Gastrocnemius medialis (tissue), 4 donors: ENCODE data around the gene TIPARP. TPM values are rescaled to one million over a fixed set of nuclear protein-coding genes. Genes with fewer than 3 reads are reported as not detected.
"Not testable (repeated sequence)": the region's sequence is repeated elsewhere in the genome, so short reads cannot be mapped to it uniquely, and the experiment has no call there.

ENCODE experiments used
- ATAC-seq, 2 donors: fragments of 150-250 bp; one replicate each; pipeline ENCODE4 v1.9.1; 2016
- DNase-seq, 2 donors: peaks; one replicate each; pipeline ENCODE4 v3.0.0-alpha.2; 2019
- H3K27ac ChIP-seq, 4 donors: fragments of 200-600 bp; sonication (generic); 1 replicate in 1 of 4; 2 replicates in 3 of 4; pipeline ENCODE4 v1.5.1; 2016 to 2018; ENCODE audit warnings: mild to moderate bottlenecking in 2 of 4, moderate library complexity in 1 of 4
- H3K27me3 ChIP-seq, 3 donors: fragments of 200-600 bp; sonication (generic) in 2 of 3; 1 replicate in 1 of 3; 2 replicates in 2 of 3; pipeline versions ENCODE4 v1.5.1 to v1.6.0; 2016 to 2019; ENCODE audit warnings: mild to moderate bottlenecking in 1 of 3, moderate library complexity in 1 of 3
- H3K36me3 ChIP-seq, 2 donors: fragments of 200-600 bp; sonication (generic) in 1 of 2; one replicate each; pipeline ENCODE4 v1.5.1; 2017 to 2018
- H3K4me1 ChIP-seq, 2 donors: fragments of 200-600 bp; sonication (generic) in 1 of 2; one replicate each; pipeline ENCODE4 v1.5.1; 2016 to 2017; ENCODE audit warnings: mild to moderate bottlenecking in 2 of 2
- H3K4me3 ChIP-seq, 4 donors: fragments of 200-600 bp; sonication (generic) in 3 of 4; 1 replicate in 1 of 4; 2 replicates in 3 of 4; pipeline ENCODE4 v1.5.1; 2016 to 2019; ENCODE audit warnings: mild to moderate bottlenecking in 2 of 4
- H3K9me3 ChIP-seq, 3 donors: fragments of 200-600 bp; sonication (generic) in 2 of 3; 1 replicate in 1 of 3; 2 replicates in 2 of 3; pipeline ENCODE4 v1.5.1; 2016 to 2019
- POLR2A ChIP-seq, 2 donors: fragments of 450-650 bp; IDR thresholded peaks; one replicate each; pipeline ENCODE4 v1.6.1; 2017; ENCODE audit warnings: antibody characterized with exemption in 2 of 2, mild to moderate bottlenecking in 2 of 2, moderate library complexity in 2 of 2
- in situ Hi-C, 4 donors: fragments of 200-750 bp; cut with MboI; loops; one replicate each; pipeline versions ENCODE4 v1.15.0 to v1.8.0; 2017; ENCODE audit warnings: low sequenced_read_pairs in 4 of 4
- intact Hi-C: fragments of 100-400 bp; cut with DNase I; formaldehyde crosslinking; loops from one replicate; pipeline ENCODE4 v1.15.1; 2023; ENCODE audit warnings: low total_unique reads
- total RNA-seq, 4 donors: library from RNA; depleted of rRNA; stranded (reverse); fragments of >200 nt; gene quantifications; one replicate each; pipeline versions ENCODE4 v1.1.0 to v1.2.3, GENCODE V29; 2016
- TF ChIP-seq, protein P1 (sequence below), 5 experiments: fragments of 450-650 bp in 3 of 5; fragments of 200-600 bp in 2 of 5; sonication (generic) in 2 of 5; IDR thresholded peaks in 4 of 5; conservative IDR thresholded peaks in 1 of 5; 1 replicate in 4 of 5; 2 replicates in 1 of 5; pipeline ENCODE4 v1.5.1; 2016 to 2019; ENCODE audit warnings: antibody characterized with exemption in 5 of 5, mild to moderate bottlenecking in 3 of 5, moderate library complexity in 3 of 5

The TIPARP gene
- total RNA-seq, 4 donors from 2014 or later = 16.0 to 50.2 (median 31.7) TPM

DNA sequence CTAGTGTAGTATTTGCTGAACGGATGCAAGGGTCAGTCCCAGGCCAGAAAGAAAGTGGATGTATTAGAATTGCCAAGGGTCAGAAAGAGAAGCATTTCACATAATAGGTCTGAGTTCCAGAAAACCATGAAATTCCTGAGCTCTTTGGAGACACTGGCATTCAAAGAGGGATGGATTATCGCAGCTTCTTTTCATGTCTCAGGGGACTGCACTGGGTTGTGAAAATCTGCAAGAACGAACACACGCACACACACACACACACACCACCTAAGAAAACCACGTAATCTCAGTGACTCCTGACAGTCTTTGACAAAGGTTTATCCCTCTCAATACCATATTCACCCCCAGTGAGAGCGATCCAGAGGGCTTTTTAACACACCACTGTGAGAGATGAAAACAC lies 57.9 kb downstream of the TIPARP start:
- Histone ChIP-seq H3K9me3 (no peaks in the 10 kb centered on the region), H3K4me3 (no peak overlapping the region), H3K4me1 (no peaks in the 10 kb centered on the region), H3K27ac (no peak overlapping the region), H3K36me3 (no peaks in the 10 kb centered on the region), H3K27me3 (no peaks in the 10 kb centered on the region)
- intact Hi-C loops (no loop called here), in situ Hi-C loops (no loop called here)
- TF ChIP-seq, protein P1, sequence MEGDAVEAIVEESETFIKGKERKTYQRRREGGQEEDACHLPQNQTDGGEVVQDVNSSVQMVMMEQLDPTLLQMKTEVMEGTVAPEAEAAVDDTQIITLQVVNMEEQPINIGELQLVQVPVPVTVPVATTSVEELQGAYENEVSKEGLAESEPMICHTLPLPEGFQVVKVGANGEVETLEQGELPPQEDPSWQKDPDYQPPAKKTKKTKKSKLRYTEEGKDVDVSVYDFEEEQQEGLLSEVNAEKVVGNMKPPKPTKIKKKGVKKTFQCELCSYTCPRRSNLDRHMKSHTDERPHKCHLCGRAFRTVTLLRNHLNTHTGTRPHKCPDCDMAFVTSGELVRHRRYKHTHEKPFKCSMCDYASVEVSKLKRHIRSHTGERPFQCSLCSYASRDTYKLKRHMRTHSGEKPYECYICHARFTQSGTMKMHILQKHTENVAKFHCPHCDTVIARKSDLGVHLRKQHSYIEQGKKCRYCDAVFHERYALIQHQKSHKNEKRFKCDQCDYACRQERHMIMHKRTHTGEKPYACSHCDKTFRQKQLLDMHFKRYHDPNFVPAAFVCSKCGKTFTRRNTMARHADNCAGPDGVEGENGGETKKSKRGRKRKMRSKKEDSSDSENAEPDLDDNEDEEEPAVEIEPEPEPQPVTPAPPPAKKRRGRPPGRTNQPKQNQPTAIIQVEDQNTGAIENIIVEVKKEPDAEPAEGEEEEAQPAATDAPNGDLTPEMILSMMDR (IDR thresholded peaks at IDR 0.05 in 4 of 5, conservative IDR thresholded peaks at IDR 0.05 in 1 of 5) = no peak
- no peak for TF ChIP-seq POLR2A (IDR thresholded peaks at IDR 0.05)
- DNase-seq (no peak), ATAC-seq (no peak)

DNA sequence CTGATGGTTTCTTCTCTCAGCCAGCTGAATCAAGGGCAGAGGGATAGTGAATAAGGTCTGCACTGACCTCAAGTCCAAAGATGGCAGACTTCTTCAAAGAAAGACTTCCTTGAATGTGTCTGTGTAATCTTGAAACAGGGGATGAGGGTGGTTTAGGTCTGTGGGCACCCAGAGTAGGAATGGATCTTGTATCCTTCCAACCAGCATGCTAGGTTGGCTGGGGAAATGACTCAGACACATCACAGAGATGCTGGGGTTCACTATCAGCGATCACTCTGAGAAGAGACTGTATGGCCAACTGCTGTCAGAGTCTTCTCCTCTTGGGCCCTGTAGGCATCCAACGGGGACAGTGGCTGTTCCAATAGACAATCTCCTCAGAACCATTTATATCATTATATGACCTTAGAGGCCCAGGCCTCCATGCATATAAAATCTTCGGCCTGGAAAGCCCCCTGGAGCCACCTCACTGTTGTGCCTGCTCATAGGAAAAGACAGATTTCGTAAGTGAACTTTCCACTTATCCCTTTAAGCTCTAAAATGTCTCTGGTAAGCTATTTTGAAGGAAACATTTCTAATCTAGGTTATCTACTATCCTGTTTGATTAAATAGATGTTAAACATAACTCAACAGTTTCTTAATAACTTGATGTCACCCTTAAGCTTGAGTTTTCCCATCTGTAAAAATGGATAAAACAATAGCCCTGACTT lies 58.5 kb downstream of the TIPARP start:
- in situ Hi-C loops = no loop called here

DNA sequence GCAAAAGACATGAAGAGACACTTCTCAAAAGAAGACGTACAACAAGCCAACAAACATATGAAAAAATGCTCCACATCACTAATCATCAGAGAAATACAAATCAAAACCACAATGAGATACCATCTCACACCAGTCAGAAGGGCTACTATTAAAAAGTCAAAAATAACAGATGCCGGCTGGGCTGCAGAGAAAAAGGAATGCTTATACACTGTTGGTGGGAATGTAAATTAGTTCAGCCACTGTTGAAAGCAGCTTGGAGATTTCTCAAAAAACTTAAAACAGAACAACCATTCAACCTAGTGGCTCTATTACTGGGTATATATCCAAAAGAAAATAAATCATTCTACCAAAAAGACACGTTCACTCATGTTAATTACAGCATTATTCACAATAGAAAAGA lies 60.3 kb downstream of the TIPARP start:
- intact Hi-C loops, ATAC-seq: not testable (repeated sequence)

More for the DNA sequence above, 58.5 kb downstream of the TIPARP start:
- Histone ChIP-seq H3K27me3 (no peaks in the 10 kb centered on the region), H3K4me1 (no peaks in the 10 kb centered on the region), H3K4me3 (no peak overlapping the region), H3K9me3 (no peaks in the 10 kb centered on the region), H3K27ac (no peak overlapping the region), H3K36me3 (no peaks in the 10 kb centered on the region)
- TF ChIP-seq POLR2A (IDR thresholded peaks at IDR 0.05) = no peak
- TF ChIP-seq, protein P1 (IDR thresholded peaks at IDR 0.05 in 4 of 5, conservative IDR thresholded peaks at IDR 0.05 in 1 of 5) = no peak
- intact Hi-C loops = no loop called here
- DNase-seq (no peak), ATAC-seq (no peak)

DNA sequence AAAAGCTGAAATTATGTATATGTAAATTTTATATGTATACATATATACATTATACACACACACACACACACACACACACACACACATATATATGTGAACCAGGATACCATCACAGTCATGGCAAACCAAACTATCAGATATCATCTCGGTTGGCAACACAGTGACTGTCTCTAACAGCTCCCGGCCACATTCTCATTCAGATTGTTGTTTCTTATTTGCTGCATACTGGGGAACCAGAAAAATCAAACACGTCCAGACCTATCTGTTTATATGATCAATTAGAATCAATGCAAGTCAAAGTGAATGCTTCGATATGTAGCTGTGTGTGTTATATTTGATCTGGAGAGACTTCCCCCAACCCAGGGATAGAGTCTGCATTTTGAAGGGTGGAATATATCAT lies 61.1 kb downstream of the TIPARP start:
- no peak overlapping the region for H3K4me3 ChIP-seq
- no peak overlapping the region for H3K27ac ChIP-seq
- in situ Hi-C loops = no loop called here
- intact Hi-C loops = no loop called here
- no peaks in the 10 kb centered on the region for H3K9me3 ChIP-seq
- H3K36me3 ChIP-seq = no peaks in the 10 kb centered on the region
- DNase-seq = no peak
- no peak for ATAC-seq
- no peaks in the 10 kb centered on the region for H3K27me3 ChIP-seq
- no peaks in the 10 kb centered on the region for H3K4me1 ChIP-seq
- TF ChIP-seq, protein P1 (IDR thresholded peaks at IDR 0.05 in 4 of 5, conservative IDR thresholded peaks at IDR 0.05 in 1 of 5) = no peak
- TF ChIP-seq POLR2A (IDR thresholded peaks at IDR 0.05) = no peak

More for the DNA sequence above, 60.3 kb downstream of the TIPARP start:
- H3K36me3 ChIP-seq, H3K27me3 ChIP-seq, in situ Hi-C loops, DNase-seq, H3K27ac ChIP-seq, H3K9me3 ChIP-seq, H3K4me1 ChIP-seq, H3K4me3 ChIP-seq: not testable (repeated sequence)

DNA sequence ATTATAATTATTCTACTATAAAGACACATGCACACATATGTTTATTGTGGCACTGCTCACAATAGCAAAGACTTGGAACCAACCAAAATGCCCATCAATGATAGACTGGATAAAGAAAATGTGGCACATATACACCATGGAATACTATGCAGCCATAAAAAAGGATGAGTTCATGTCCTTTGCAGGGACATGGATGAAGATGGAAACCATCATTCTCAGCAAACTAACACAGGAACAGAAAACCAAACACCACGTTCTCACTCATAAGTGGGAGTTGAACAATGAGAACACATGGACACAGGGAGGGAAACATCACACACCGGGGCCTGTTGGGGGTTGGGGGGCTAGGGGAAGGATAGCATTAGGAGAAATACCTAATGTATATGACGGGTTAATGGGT lies 62.7 kb downstream of the TIPARP start:
- H3K36me3 ChIP-seq, in situ Hi-C loops: not testable (repeated sequence)

DNA sequence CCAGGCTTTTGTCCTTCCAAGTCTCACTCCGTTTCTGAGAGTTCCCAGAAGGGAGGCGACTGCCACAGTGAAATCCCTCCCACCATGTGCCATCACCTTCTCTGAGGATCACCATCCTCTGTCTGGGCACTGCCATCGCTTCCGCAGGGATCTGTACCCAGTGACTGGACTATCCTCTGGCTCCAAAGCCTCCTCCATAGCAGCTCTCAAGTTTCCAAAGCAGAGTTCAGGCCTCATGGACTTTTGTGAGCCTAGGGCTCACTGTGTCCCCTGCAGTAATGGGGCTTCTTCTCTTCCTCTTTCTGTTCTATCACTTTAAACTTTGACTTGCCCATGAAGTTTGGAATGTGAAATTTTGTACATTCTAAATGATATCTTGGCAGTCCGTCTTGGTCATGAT lies 63.9 kb downstream of the TIPARP start:
- in situ Hi-C loops = no loop called here
- intact Hi-C loops = no loop called here
- no peaks in the 10 kb centered on the region for H3K27me3 ChIP-seq
- no peaks in the 10 kb centered on the region for H3K36me3 ChIP-seq
- H3K4me1 ChIP-seq = no peaks in the 10 kb centered on the region
- no peak overlapping the region for H3K27ac ChIP-seq
- no peak overlapping the region for H3K4me3 ChIP-seq
- no peak for DNase-seq
- TF ChIP-seq, protein P1 (IDR thresholded peaks at IDR 0.05 in 4 of 5, conservative IDR thresholded peaks at IDR 0.05 in 1 of 5) = no peak
- TF ChIP-seq POLR2A (IDR thresholded peaks at IDR 0.05) = no peak
- no peak for ATAC-seq
- H3K9me3 ChIP-seq = no peaks in the 10 kb centered on the region

More for the DNA sequence above, 62.7 kb downstream of the TIPARP start:
- ATAC-seq, H3K27me3 ChIP-seq, H3K9me3 ChIP-seq, DNase-seq, intact Hi-C loops, H3K4me3 ChIP-seq, H3K27ac ChIP-seq, H3K4me1 ChIP-seq: not testable (repeated sequence)
